Measurements from ENCODE around the gene SLC9C1. TPM values are rescaled to one million over a fixed set of nuclear protein-coding genes. Genes with fewer than 3 reads are reported as not detected.

SLC9C1 gene
- total and polyA plus RNA-seq, 9 of the 15 experiments (the other 6 are each of a cell fraction or from before 2014, with no cell fraction given), result not detected

DNA sequence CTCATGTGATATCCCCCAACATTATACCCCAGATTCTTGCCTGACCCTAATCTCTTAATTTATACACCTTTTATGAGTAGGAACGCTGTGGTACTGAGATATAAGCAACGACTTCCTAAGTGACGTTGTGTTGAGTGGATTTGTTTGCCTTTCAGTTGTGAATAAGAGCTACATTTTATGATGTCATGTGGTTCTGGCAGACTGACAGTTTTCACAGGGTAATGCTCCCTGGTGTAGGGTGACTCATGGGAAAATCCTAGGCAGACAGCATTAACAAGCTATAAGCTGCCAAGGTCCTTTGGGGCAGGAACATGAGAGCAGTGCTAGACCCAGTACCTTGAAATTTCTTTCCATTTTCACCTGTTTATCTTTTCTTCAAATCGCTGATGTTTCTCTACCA lies 196.6 kb downstream of the SLC9C1 start (continued):
- TF ChIP-seq, protein P1, sequence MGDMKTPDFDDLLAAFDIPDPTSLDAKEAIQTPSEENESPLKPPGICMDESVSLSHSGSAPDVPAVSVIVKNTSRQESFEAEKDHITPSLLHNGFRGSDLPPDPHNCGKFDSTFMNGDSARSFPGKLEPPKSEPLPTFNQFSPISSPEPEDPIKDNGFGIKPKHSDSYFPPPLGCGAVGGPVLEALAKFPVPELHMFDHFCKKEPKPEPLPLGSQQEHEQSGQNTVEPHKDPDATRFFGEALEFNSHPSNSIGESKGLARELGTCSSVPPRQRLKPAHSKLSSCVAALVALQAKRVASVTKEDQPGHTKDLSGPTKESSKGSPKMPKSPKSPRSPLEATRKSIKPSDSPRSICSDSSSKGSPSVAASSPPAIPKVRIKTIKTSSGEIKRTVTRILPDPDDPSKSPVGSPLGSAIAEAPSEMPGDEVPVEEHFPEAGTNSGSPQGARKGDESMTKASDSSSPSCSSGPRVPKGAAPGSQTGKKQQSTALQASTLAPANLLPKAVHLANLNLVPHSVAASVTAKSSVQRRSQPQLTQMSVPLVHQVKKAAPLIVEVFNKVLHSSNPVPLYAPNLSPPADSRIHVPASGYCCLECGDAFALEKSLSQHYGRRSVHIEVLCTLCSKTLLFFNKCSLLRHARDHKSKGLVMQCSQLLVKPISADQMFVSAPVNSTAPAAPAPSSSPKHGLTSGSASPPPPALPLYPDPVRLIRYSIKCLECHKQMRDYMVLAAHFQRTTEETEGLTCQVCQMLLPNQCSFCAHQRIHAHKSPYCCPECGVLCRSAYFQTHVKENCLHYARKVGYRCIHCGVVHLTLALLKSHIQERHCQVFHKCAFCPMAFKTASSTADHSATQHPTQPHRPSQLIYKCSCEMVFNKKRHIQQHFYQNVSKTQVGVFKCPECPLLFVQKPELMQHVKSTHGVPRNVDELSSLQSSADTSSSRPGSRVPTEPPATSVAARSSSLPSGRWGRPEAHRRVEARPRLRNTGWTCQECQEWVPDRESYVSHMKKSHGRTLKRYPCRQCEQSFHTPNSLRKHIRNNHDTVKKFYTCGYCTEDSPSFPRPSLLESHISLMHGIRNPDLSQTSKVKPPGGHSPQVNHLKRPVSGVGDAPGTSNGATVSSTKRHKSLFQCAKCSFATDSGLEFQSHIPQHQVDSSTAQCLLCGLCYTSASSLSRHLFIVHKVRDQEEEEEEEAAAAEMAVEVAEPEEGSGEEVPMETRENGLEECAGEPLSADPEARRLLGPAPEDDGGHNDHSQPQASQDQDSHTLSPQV (IDR thresholded peaks at IDR 0.05), result no peak
- TF ChIP-seq SMAD2 (IDR thresholded peaks at IDR 0.05; ENCODE audit: low read depth, low read length) (no peak), DMBX1 (CRISPR knock-in tag; IDR thresholded peaks at IDR 0.05; ENCODE audit: borderline replicate concordance) (no peak)

DNA sequence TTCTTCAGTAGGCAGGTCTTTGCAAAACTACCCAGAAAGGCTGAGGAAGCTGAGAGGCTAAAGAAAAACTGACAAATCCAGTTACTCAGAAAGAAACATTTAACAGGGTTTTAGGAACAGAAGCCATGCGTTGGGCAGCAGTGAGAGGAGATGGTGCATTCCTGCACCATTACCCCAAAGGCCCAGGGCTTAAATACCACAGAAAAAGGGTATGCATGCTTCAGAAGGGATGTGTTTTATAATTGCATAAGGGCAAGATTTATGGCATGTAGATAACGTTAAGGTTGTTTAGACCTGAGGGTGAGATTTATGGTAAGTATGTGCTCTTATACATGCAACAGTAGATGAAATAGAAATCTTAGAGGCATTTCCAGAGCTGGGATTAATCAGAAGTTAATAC lies 197.8 kb downstream of the SLC9C1 start:
- no peak for DNase-seq (ENCODE audit: extremely low read depth in 1 of 4, low spot score in 3 of 4)
- WGBS (ENCODE audit: insufficient coverage, low coverage, missing lambda C conversion rate), result 17% methylated on average over 2 of the region's 2 CpGs
- no peaks in the 10 kb centered on the region for H4K20me1 ChIP-seq (replicated peaks; ENCODE audit: control insufficient read depth, insufficient read depth, low read length)
- H3K4me3 ChIP-seq, result no peak overlapping the region
- H3K9me3 ChIP-seq (replicated peaks; ENCODE audit: control insufficient read depth, insufficient read depth, low read depth, low read length), result no peaks in the 10 kb centered on the region
- H3K27me3 ChIP-seq (ENCODE audit: control insufficient read depth in 2 of 2, insufficient read depth in 2 of 2, low read length in 2 of 2), result no peaks in the 10 kb centered on the region
- intact Hi-C loops (cut with micrococcal nuclease) (no loop called here), in situ Hi-C loops (cut with MboI) (no loop called here)
- no peaks in the 10 kb centered on the region for H3K4me1 ChIP-seq (replicated peaks in 1 of 2; ENCODE audit: control insufficient read depth in 2 of 2, insufficient read depth in 2 of 2, low read length in 2 of 2)
- no peak overlapping the region for H2AFZ ChIP-seq (ENCODE audit: low read depth, low read length)
- no peaks in the 10 kb centered on the region for H3K36me3 ChIP-seq (ENCODE audit: control insufficient read depth, insufficient read depth, low read length)
- no peak overlapping the region for H3K4me2 ChIP-seq (ENCODE audit: insufficient read depth, low read length)
- no peak for TF ChIP-seq NFIX (CRISPR knock-in tag; IDR thresholded peaks at IDR 0.05; ENCODE audit: low read depth)
- TF ChIP-seq, protein P2, sequence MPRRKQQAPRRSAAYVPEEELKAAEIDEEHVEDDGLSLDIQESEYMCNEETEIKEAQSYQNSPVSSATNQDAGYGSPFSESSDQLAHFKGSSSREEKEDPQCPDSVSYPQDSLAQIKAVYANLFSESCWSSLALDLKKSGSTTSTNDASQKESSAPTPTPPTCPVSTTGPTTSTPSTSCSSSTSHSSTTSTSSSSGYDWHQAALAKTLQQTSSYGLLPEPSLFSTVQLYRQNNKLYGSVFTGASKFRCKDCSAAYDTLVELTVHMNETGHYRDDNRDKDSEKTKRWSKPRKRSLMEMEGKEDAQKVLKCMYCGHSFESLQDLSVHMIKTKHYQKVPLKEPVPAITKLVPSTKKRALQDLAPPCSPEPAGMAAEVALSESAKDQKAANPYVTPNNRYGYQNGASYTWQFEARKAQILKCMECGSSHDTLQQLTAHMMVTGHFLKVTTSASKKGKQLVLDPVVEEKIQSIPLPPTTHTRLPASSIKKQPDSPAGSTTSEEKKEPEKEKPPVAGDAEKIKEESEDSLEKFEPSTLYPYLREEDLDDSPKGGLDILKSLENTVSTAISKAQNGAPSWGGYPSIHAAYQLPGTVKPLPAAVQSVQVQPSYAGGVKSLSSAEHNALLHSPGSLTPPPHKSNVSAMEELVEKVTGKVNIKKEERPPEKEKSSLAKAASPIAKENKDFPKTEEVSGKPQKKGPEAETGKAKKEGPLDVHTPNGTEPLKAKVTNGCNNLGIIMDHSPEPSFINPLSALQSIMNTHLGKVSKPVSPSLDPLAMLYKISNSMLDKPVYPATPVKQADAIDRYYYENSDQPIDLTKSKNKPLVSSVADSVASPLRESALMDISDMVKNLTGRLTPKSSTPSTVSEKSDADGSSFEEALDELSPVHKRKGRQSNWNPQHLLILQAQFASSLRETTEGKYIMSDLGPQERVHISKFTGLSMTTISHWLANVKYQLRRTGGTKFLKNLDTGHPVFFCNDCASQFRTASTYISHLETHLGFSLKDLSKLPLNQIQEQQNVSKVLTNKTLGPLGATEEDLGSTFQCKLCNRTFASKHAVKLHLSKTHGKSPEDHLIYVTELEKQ (CRISPR knock-in tag; IDR thresholded peaks at IDR 0.05), result no peak
- FAIRE-seq, result no peak
- no peaks in the 10 kb centered on the region for H3K79me2 ChIP-seq (ENCODE audit: control insufficient read depth, insufficient read depth, low read length)
- CTCF ChIA-PET (ENCODE audit: low intra/inter-chr PET ratio), result no interaction called here
- no peaks in the 10 kb centered on the region for H3K9me1 ChIP-seq (ENCODE audit: control insufficient read depth, insufficient read depth, low read length)
- no peak overlapping the region for H3K9ac ChIP-seq (ENCODE audit: insufficient read depth in 1 of 2, low read depth in 2 of 2, low read length in 2 of 2)
- no peak for ATAC-seq
- no TSS peak for BruUV-seq (replicated peaks)
- POLR2A ChIA-PET, result no interaction called here
- no peak overlapping the region for H3K27ac ChIP-seq (ENCODE audit: extremely low read depth, low read depth, low read length)
